ENCODE measurements around the gene BRAP. TPM values are rescaled to one million over a fixed set of nuclear protein-coding genes. Genes with fewer than 3 reads are reported as not detected.

The BRAP gene
- total RNA-seq, 120 experiments from 2014 or later: 20.6 to 31.0 (median 25.6) TPM

Other genes starting within 250 kb of the BRAP start
- 100 to 1,000 TPM in 119 of 120 experiments, 10 to 100 TPM in 1; 95.9 to 177 (median 130) TPM for gene ATXN2, start 86.6 kb downstream of the BRAP start, total RNA-seq
- 10 to 100 TPM; 19.3 to 49.9 (median 31.8) TPM for gene ACAD10, start 97 bp upstream of the BRAP start, total RNA-seq
- 100 to 1,000 TPM; 138 to 542 (median 235) TPM for gene ALDH2, start 81.0 kb upstream of the BRAP start, total RNA-seq
- 10 to 100 TPM; 38.5 to 72.8 (median 54.5) TPM for gene MAPKAPK5, start 156.3 kb upstream of the BRAP start, total RNA-seq

Data from dorsolateral prefrontal cortex (tissue), 118 donors.